ENCODE data around the gene TSSK6.

Gene TSSK6

GRCh38 chr19:19508217-19508616, 7.1 kb downstream of the TSSK6 start:
- TF ChIP-seq EZH2phosphoT487 (conservative IDR thresholded peaks at IDR 0.05; ENCODE audit: low read length) (no peak), CTCF (IDR thresholded peaks at IDR 0.05; ENCODE audit: insufficient read depth, low read length, poor library complexity, severe bottlenecking) (no peak)
- Histone ChIP-seq H4K20me1 (ENCODE audit: low read depth, low read length) (no peaks in the 10 kb centered on the region), H3K9me2 (replicated peaks; ENCODE audit: insufficient read depth, low read length) (no peaks in the 10 kb centered on the region), H3K4me3 (ENCODE audit: insufficient read depth, low read length, poor library complexity, severe bottlenecking) (no peak overlapping the region), H3K27me3 (ENCODE audit: low read length) (no peaks in the 10 kb centered on the region), H3K36me3 (ENCODE audit: low read length) (peaks cover 6% of the 10 kb centered on the region; the same call in 1 of the 2 replicates), H3K27ac (ENCODE audit: low read depth, low read length) (no peak overlapping the region), H3K79me2 (ENCODE audit: insufficient read depth, low read length) (no peaks in the 10 kb centered on the region), H3K4me2 (ENCODE audit: low read depth, low read length, poor library complexity, severe bottlenecking) (no peak overlapping the region), H3K9ac (ENCODE audit: low read length) (no peak overlapping the region), H3K9me3 (ENCODE audit: insufficient read depth, low read length) (no peaks in the 10 kb centered on the region), H3F3A (ENCODE audit: insufficient read depth) (0 out of 2 replicates have a peak, but pooled peaks cover 8% of the 10 kb centered on the region), H2AFZ (ENCODE audit: low read depth, low read length, severe bottlenecking) (no peak overlapping the region)

GRCh38 chr19:19507354-19507753, 8.0 kb downstream of the TSSK6 start:
- Histone ChIP-seq H3K9me2 (replicated peaks; ENCODE audit: insufficient read depth, low read length) (no peaks in the 10 kb centered on the region), H3F3A (ENCODE audit: insufficient read depth) (0 out of 2 replicates have a peak, but pooled peaks cover 8% of the 10 kb centered on the region), H3K36me3 (ENCODE audit: low read length) (peaks cover 6% of the 10 kb centered on the region), H3K79me2 (ENCODE audit: insufficient read depth, low read length) (no peaks in the 10 kb centered on the region), H4K20me1 (ENCODE audit: low read depth, low read length) (no peaks in the 10 kb centered on the region), H3K27me3 (ENCODE audit: low read length) (no peaks in the 10 kb centered on the region), H3K27ac (ENCODE audit: low read depth, low read length) (no peak overlapping the region), H3K9me3 (ENCODE audit: insufficient read depth, low read length) (no peaks in the 10 kb centered on the region), H3K9ac (ENCODE audit: low read length) (no peak overlapping the region), H3K4me2 (ENCODE audit: low read depth, low read length, poor library complexity, severe bottlenecking) (no peak overlapping the region), H2AFZ (ENCODE audit: low read depth, low read length, severe bottlenecking) (no peak overlapping the region), H3K4me3 (ENCODE audit: insufficient read depth, low read length, poor library complexity, severe bottlenecking) (no peak overlapping the region)
- TF ChIP-seq EZH2phosphoT487 (conservative IDR thresholded peaks at IDR 0.05; ENCODE audit: low read length) (no peak), CTCF (IDR thresholded peaks at IDR 0.05; ENCODE audit: insufficient read depth, low read length, poor library complexity, severe bottlenecking) (no peak)

- Histone ChIP-seq H3K27me3 (ENCODE audit: low read length) (no peaks in the 10 kb centered on the region), H3K36me3 (ENCODE audit: low read length) (peaks cover 6% of the 10 kb centered on the region), H3K9me3 (ENCODE audit: insufficient read depth, low read length) (no peaks in the 10 kb centered on the region)
Observed at GRCh38 chr19:19506592-19506991, 8.8 kb downstream of the TSSK6 start.

More at GRCh38 chr19:19506592-19506991, 8.8 kb downstream of the TSSK6 start:
- TF ChIP-seq CTCF (IDR thresholded peaks at IDR 0.05; ENCODE audit: insufficient read depth, low read length, poor library complexity, severe bottlenecking) (no peak), EZH2phosphoT487 (conservative IDR thresholded peaks at IDR 0.05; ENCODE audit: low read length) (no peak)
- Histone ChIP-seq H3K4me3 (ENCODE audit: insufficient read depth, low read length, poor library complexity, severe bottlenecking) (no peak overlapping the region), H4K20me1 (ENCODE audit: low read depth, low read length) (no peaks in the 10 kb centered on the region), H3F3A (ENCODE audit: insufficient read depth) (0 out of 2 replicates have a peak, but pooled peaks cover 6% of the 10 kb centered on the region), H3K79me2 (ENCODE audit: insufficient read depth, low read length) (no peaks in the 10 kb centered on the region), H3K9me2 (replicated peaks; ENCODE audit: insufficient read depth, low read length) (no peaks in the 10 kb centered on the region), H3K4me2 (ENCODE audit: low read depth, low read length, poor library complexity, severe bottlenecking) (no peak overlapping the region), H3K27ac (ENCODE audit: low read depth, low read length) (no peak overlapping the region), H3K9ac (ENCODE audit: low read length) (no peak overlapping the region), H2AFZ (ENCODE audit: low read depth, low read length, severe bottlenecking) (no peak overlapping the region)

Data from SU-DHL-6 (cell line).